K562 (cell line): ENCODE data around the gene CFC1. TPM values are rescaled to one million over a fixed set of nuclear protein-coding genes. Genes with fewer than 3 reads are reported as not detected.
"Not testable (repeated sequence)": the region's sequence is repeated elsewhere in the genome, so short reads cannot be mapped to it uniquely, and the experiment has no call there.

ENCODE experiments used
- ATAC-seq: fragments of 200-7000 bp; cut with Tn5 transposase; 3 replicates; pipeline ENCODE4 v1.9.1; 2020; ENCODE audit warnings: moderate library complexity
- BruUV-seq: library from RNA; stranded (reverse); fragments of 400-500 nt; replicated peaks from 2 replicates; lab custom pipeline; 2021; lab: Mats Ljungman, UMichigan
- CTCF ChIA-PET: fragments of 300-600 bp; formaldehyde crosslinking; extraction: SDS; loops from one replicate; lab custom pipeline; 2021; ENCODE audit warnings: low intra/inter-chr PET ratio; lab: Yijun Ruan, JAX
- POLR2A ChIA-PET: fragments of 300-600, 350-650 bp; sonication (Branson Sonifier 250); formaldehyde crosslinking; extraction: SDS; loops from one replicate; lab custom pipeline; 2021; ENCODE audit warnings: antibody characterized with exemption, inconsistent platforms; lab: Yijun Ruan, JAX
- DNase-seq, 4 experiments: peaks; one replicate each; pipeline versions ENCODE4 v3.0.0 to v3.0.0-alpha.2; 2011 to 2018; ENCODE audit warnings: low spot score in 3 of 4, mixed read lengths in 3 of 4; ENCODE audit errors: extremely low read depth in 1 of 4
- FAIRE-seq: peaks from 2 replicates; lab custom pipeline; 2011; peaks lifted over from hg19 to GRCh38; lab: Jason Lieb, UNC
- H2AFZ ChIP-seq: 2 replicates; pipeline ENCODE4 v1.6.0; 2011; ENCODE audit warnings: low read depth, low read length, control low read depth, inconsistent platforms
- H3K27ac ChIP-seq: fragments of 200-600 bp; 3 replicates; pipeline ENCODE4 v1.8.0; 2011; ENCODE audit warnings: low read depth, mild to moderate bottlenecking, control low read depth, inconsistent platforms, low read length, moderate library complexity, mixed read lengths; ENCODE audit errors: extremely low read depth
- H3K27me3 ChIP-seq, 2 experiments: fragments of 300-600 bp in 1 of 2; 2 replicates in 1 of 2; 3 replicates in 1 of 2; pipeline versions ENCODE4 v1.6.0 to v1.8.0; 2011; ENCODE audit warnings: inconsistent platforms in 2 of 2, low read length in 2 of 2, mild to moderate bottlenecking in 1 of 2, mixed read lengths in 1 of 2, moderate library complexity in 1 of 2; ENCODE audit not compliant: control insufficient read depth in 2 of 2, insufficient read depth in 2 of 2
- H3K36me3 ChIP-seq: fragments of 300-600 bp; 3 replicates; pipeline ENCODE4 v1.8.0; 2011; ENCODE audit warnings: mild to moderate bottlenecking, low read length, inconsistent platforms; ENCODE audit not compliant: control insufficient read depth, insufficient read depth
- H3K4me1 ChIP-seq, 2 experiments: fragments of 200-600 bp in 1 of 2; replicated peaks in 1 of 2; 2 replicates in 1 of 2; 3 replicates in 1 of 2; pipeline versions ENCODE4 v1.5.1 to v1.8.0; 2011; ENCODE audit warnings: inconsistent platforms in 2 of 2, low read length in 2 of 2, mild to moderate bottlenecking in 1 of 2, mixed read lengths in 1 of 2, moderate library complexity in 1 of 2; ENCODE audit not compliant: control insufficient read depth in 2 of 2, insufficient read depth in 2 of 2
- H3K4me2 ChIP-seq: 2 replicates; pipeline ENCODE4 v1.6.1; 2011; ENCODE audit warnings: low read length, control low read depth, inconsistent platforms, mixed read lengths; ENCODE audit not compliant: insufficient read depth
- H3K4me3 ChIP-seq: fragments of 200-600 bp; sonication (generic), shearing (Covaris generic); 2 replicates; pipeline ENCODE4 v1.5.1; 2016; ENCODE audit warnings: control low read depth, inconsistent platforms
- H3K79me2 ChIP-seq: fragments of 200-600 bp; 3 replicates; pipeline ENCODE4 v1.8.0; 2011; ENCODE audit warnings: low read length, inconsistent platforms; ENCODE audit not compliant: control insufficient read depth, insufficient read depth
- H3K9ac ChIP-seq, 2 experiments: 2 replicates each; pipeline versions ENCODE4 v1.6.0 to v1.6.1; 2011; ENCODE audit warnings: low read depth in 2 of 2, low read length in 2 of 2, control low read depth in 1 of 2, inconsistent platforms in 1 of 2, mild to moderate bottlenecking in 1 of 2, mixed read lengths in 1 of 2; ENCODE audit not compliant: insufficient read depth in 1 of 2
- H3K9me1 ChIP-seq: one replicate; pipeline ENCODE4 v1.6.0; 2011; ENCODE audit warnings: inconsistent platforms, mild to moderate bottlenecking, low read length, moderate library complexity; ENCODE audit not compliant: control insufficient read depth, insufficient read depth
- H3K9me3 ChIP-seq: replicated peaks from 2 replicates; pipeline ENCODE4 v1.5.1; 2011; ENCODE audit warnings: low read depth, low read length, inconsistent platforms; ENCODE audit not compliant: control insufficient read depth, insufficient read depth
- H4K20me1 ChIP-seq: replicated peaks from 2 replicates; pipeline ENCODE4 v1.6.1; 2011; ENCODE audit warnings: low read length, inconsistent platforms, mixed read lengths; ENCODE audit not compliant: control insufficient read depth, insufficient read depth
- WGBS: fragments of 100-300 bp; shearing (Covaris generic); methylation state at CpG from one replicate; pipeline ENCODE4 v1.1.6; 2016; ENCODE audit warnings: low coverage, mixed read lengths; ENCODE audit not compliant: insufficient coverage; ENCODE audit errors: missing lambda C conversion rate; 5-methylcytosine and 5-hydroxymethylcytosine counted together
- in situ Hi-C: fragments of 300-500 bp; cut with MboI; formaldehyde crosslinking; loops from 4 replicates; pipeline ENCODE4 v1.15.0; 2018; ENCODE audit warnings: inconsistent platforms, mixed read lengths
- intact Hi-C: fragments of 100-400 bp; cut with micrococcal nuclease; formaldehyde crosslinking; loops from 2 replicates; pipeline ENCODE4 v1.14.2; 2022
- polyA plus RNA-seq, 8 experiments: library from polyadenylated mRNA; depleted of rRNA in 4 of 8; stranded (reverse) in 5 of 8; unstranded in 3 of 8; fragments of >200 nt; fragmentation: Nextera tagmentation in 2 of 8; fragmentation: Illumina TruSeq in 1 of 8; extraction: Ambion mirVana in 2 of 8; extraction: Trizol in 1 of 8; gene quantifications; 2 replicates each; pipeline versions ENCODE4 v1.2.1 to v1.2.3, GENCODE V29; 2011 to 2014; ENCODE audit warnings: inconsistent platforms in 1 of 8, missing spikeins in 1 of 8
- total RNA-seq, 7 experiments: library from RNA; depleted of rRNA in 6 of 7; stranded (reverse); fragments of >200 nt in 6 of 7; fragmentation: Illumina TruSeq in 2 of 7; extraction: Trizol in 2 of 7; gene quantifications; 2 replicates each; pipeline versions ENCODE4 v1.2.1 to v1.2.3, GENCODE V29; 2011 to 2021; ENCODE audit warnings: low replicate concordance in 1 of 7

CFC1 gene
- total and polyA plus RNA-seq, 9 of the 15 experiments (the other 6 are each of a cell fraction or from before 2014, with no cell fraction given): not detected

DNA sequence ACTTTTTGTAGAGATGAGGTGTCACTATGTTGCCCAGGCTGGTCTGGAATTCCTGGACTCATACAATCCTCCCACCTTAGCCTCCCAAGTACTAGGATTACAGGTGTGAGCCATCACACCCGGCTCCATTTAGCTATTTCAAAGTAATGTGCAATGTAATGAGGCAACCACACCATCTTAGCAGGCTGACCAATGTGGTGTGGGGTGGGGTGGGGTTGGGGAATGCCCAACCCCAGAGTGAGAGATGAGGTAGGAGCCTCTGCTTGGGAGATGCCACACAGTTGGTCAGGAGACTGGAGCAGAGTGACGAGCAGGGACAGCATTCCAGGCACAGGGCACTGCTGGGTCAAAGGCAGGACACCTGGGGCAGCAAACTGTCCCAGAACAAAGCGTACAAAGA lies 51.0 kb downstream of the CFC1 start:
- H4K20me1 ChIP-seq, H3K9me1 ChIP-seq, H3K79me2 ChIP-seq, H3K9ac ChIP-seq, POLR2A ChIA-PET, BruUV-seq, H2AFZ ChIP-seq, in situ Hi-C loops, H3K27ac ChIP-seq, H3K36me3 ChIP-seq, CTCF ChIA-PET, H3K27me3 ChIP-seq, intact Hi-C loops, FAIRE-seq, H3K4me2 ChIP-seq, H3K9me3 ChIP-seq, DNase-seq, ATAC-seq, H3K4me1 ChIP-seq, H3K4me3 ChIP-seq: not testable (repeated sequence)
- no CpG with 5 or more reads among the region's 3 CpGs for WGBS

GRCh38 chr2:130544978-130545377 lies 54.4 kb downstream of the CFC1 start:
- in situ Hi-C loops, CTCF ChIA-PET, intact Hi-C loops: not testable (repeated sequence)

DNA sequence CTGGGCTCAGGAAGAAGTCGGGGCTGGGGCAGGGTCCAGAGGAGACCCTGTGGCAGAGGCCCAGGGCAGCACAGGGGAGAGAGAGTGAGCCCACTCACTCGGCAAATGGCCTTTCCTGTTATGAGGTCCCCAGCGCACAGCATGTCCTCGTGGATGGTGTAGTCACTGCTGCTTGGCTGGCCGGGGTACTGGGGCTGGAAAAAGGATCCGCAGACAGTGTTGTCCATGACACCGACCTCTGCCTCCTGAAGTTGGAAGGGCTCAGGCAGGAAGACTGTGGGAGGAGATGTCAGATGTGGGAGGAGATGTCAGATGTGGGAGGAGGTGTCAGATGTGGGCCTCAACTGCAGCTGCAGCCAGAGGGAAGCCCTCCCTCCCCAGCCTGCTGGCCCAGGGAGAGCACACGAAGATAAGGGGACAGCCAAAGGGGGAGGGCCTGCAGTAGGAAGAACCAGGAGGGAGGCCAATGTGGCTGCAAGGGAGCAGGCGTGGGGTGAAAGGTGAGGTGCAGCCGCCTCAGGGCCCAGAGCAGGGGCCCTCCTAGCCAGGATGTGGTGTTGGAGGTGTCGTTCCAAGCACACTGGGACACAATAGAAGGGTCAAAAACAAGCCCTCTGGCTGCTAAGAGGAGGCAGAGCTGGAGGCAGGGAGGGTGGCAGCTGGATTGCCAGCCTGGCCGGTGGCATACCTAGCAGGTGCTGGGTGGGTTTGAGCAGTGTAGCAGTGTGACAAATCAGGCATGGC lies 55.4 kb downstream of the CFC1 start:
- H3K79me2 ChIP-seq, H3K9me1 ChIP-seq, H3K9me3 ChIP-seq, POLR2A ChIA-PET, CTCF ChIA-PET, BruUV-seq, H3K27ac ChIP-seq, intact Hi-C loops, H4K20me1 ChIP-seq, H3K4me3 ChIP-seq, H3K36me3 ChIP-seq, DNase-seq, H3K9ac ChIP-seq, H3K4me2 ChIP-seq, in situ Hi-C loops, H2AFZ ChIP-seq, H3K4me1 ChIP-seq, H3K27me3 ChIP-seq: not testable (repeated sequence)
- no CpG with 5 or more reads among the region's 12 CpGs for WGBS
- FAIRE-seq: peak; percentile 100
- peak; percentile 96 for ATAC-seq

More at GRCh38 chr2:130544978-130545377, 54.4 kb downstream of the CFC1 start:
- H3K27me3 ChIP-seq, H4K20me1 ChIP-seq, H3K79me2 ChIP-seq, H3K27ac ChIP-seq, H2AFZ ChIP-seq, H3K4me2 ChIP-seq, H3K4me1 ChIP-seq, H3K9me3 ChIP-seq, BruUV-seq, H3K9me1 ChIP-seq, POLR2A ChIA-PET, H3K9ac ChIP-seq, H3K4me3 ChIP-seq, ATAC-seq, H3K36me3 ChIP-seq, DNase-seq: not testable (repeated sequence)
- WGBS: no CpG with 5 or more reads among the region's 5 CpGs
- peak; percentile 71 for FAIRE-seq

DNA sequence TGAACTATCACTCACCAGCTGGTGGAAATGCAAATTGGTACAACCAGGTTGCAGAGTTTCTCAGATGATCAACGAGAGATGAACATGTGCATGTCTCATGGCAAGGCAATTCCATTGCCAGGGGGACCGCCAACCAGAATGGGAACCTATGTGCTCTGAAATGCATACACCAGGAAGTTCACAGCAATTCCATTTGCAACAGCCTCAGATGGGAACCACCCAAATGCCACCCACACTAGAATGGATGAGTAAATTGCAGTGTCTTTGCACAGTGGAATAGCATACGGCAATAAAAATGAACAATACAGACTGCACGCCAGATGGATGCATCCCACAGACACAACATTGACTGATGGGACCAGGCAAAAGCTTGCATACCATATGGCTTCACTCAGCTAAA lies 56.6 kb downstream of the CFC1 start:
- in situ Hi-C loops, H3K9me3 ChIP-seq, DNase-seq, H3K9me1 ChIP-seq, CTCF ChIA-PET, ATAC-seq, H3K4me1 ChIP-seq, H3K9ac ChIP-seq, H3K4me3 ChIP-seq, H4K20me1 ChIP-seq, BruUV-seq, intact Hi-C loops, POLR2A ChIA-PET, H3K4me2 ChIP-seq, H3K27ac ChIP-seq, H2AFZ ChIP-seq, H3K36me3 ChIP-seq, H3K79me2 ChIP-seq, H3K27me3 ChIP-seq: not testable (repeated sequence)
- peak; percentile 15 for FAIRE-seq
- WGBS: no CpG with 5 or more reads among the region's 4 CpGs
